SIG-M5 treated with dmso at 0.1 percent for 504 hours (cell line): ENCODE data around the gene GEMIN7.

ENCODE experiments used
- DNase-seq: peaks from one replicate; lab custom pipeline; 2025; ENCODE audit not compliant: unreplicated experiment; lab: John Stamatoyannopoulos, UW

Gene GEMIN7

GRCh38 chr19:45059258-45059965 is 19.6 kb upstream of the GEMIN7 start:
- peak; percentile 76 for DNase-seq

GRCh38 chr19:45061965-45062364 is 17.1 kb upstream of the GEMIN7 start:
- DNase-seq: no peak

- DNase-seq: no peak
These were observed 14.9 kb upstream of the GEMIN7 start for GRCh38 chr19:45063851-45064801.

- no peak for DNase-seq
These were observed 12.0 kb upstream of the GEMIN7 start for GRCh38 chr19:45066921-45067661.

GRCh38 chr19:45068041-45068440 is 11.0 kb upstream of the GEMIN7 start:
- DNase-seq: no peak

- peak; percentile 15 for DNase-seq
These were observed 10.0 kb upstream of the GEMIN7 start for GRCh38 chr19:45069056-45069455.

GRCh38 chr19:45070214-45070613 is 8.8 kb upstream of the GEMIN7 start:
- no peak for DNase-seq

- DNase-seq: peak; percentile 34
These were observed 8.1 kb upstream of the GEMIN7 start for GRCh38 chr19:45070861-45071544.

- no peak for DNase-seq
These were observed 7.5 kb upstream of the GEMIN7 start for GRCh38 chr19:45071545-45071938.

GRCh38 chr19:45071969-45072790 is 6.9 kb upstream of the GEMIN7 start:
- DNase-seq: no peak

- no peak for DNase-seq
These were observed 4.2 kb upstream of the GEMIN7 start for GRCh38 chr19:45074744-45075300.

- peak; percentile 92 for DNase-seq
These were observed 3.6 kb upstream of the GEMIN7 start for GRCh38 chr19:45075301-45076028.

- DNase-seq: peak; percentile 65
These were observed 2.8 kb upstream of the GEMIN7 start, which contains the start of gene ZNF296 for GRCh38 chr19:45076029-45076850. Gene ZNF296, minus strand, starts transcription at chr19:45076478. Its CDS starts 105 bp downstream, at chr19:45076373.

- DNase-seq: no peak
These were observed 2.0 kb upstream of the GEMIN7 start for GRCh38 chr19:45076851-45077730.

GRCh38 chr19:45078390-45079062 is 534 bp upstream of the GEMIN7 start:
- no peak for DNase-seq

GRCh38 chr19:45079911-45080370 is 881 bp downstream of the GEMIN7 start:
- DNase-seq: no peak
